Neural progenitor cell (in vitro differentiated cells): ENCODE measurements around the gene BCAS1. TPM values are rescaled to one million over a fixed set of nuclear protein-coding genes. Genes with fewer than 3 reads are reported as not detected.

Experiments
- DNase-seq: peaks from one replicate; pipeline ENCODE4 v3.0.0-alpha.2; 2016; ENCODE audit warnings: low spot score
- H2AFZ ChIP-seq: fragments of 200-600 bp; sonication (generic); replicated peaks from 2 replicates; pipeline ENCODE4 v1.6.1; 2016; ENCODE audit warnings: antibody characterized with exemption
- H3F3A ChIP-seq: fragments of 200-600 bp; sonication (generic); 2 replicates; pipeline ENCODE4 v1.6.1; 2016; ENCODE audit warnings: antibody characterized with exemption, low read depth
- H3K27ac ChIP-seq: fragments of 200-600 bp; sonication (generic); 2 replicates; pipeline ENCODE4 v1.5.1; 2016; ENCODE audit warnings: mild to moderate bottlenecking
- H3K27me3 ChIP-seq: fragments of 200-600 bp; sonication (generic); 2 replicates; pipeline ENCODE4 v1.6.1; 2016; ENCODE audit warnings: mild to moderate bottlenecking, moderate library complexity
- H3K36me3 ChIP-seq: fragments of 200-600 bp; sonication (generic); 2 replicates; pipeline ENCODE4 v1.5.1; 2016
- H3K4me1 ChIP-seq: fragments of 200-600 bp; sonication (generic); 2 replicates; pipeline ENCODE4 v1.6.1; 2016; ENCODE audit warnings: mixed run types
- H3K4me2 ChIP-seq: fragments of 200-600 bp; sonication (generic); 2 replicates; pipeline ENCODE4 v1.6.1; 2016
- H3K4me3 ChIP-seq: fragments of 200-600 bp; sonication (generic); 2 replicates; pipeline ENCODE4 v1.5.1; 2016
- H3K79me2 ChIP-seq: fragments of 200-600 bp; sonication (generic); 2 replicates; pipeline ENCODE4 v1.6.1; 2016; ENCODE audit warnings: low read depth
- H3K9ac ChIP-seq: fragments of 200-600 bp; sonication (generic); 2 replicates; pipeline ENCODE4 v1.6.1; 2016
- H3K9me3 ChIP-seq: fragments of 200-600 bp; sonication (generic); 2 replicates; pipeline ENCODE4 v1.5.1; 2016; ENCODE audit warnings: low read depth
- H4K20me1 ChIP-seq: fragments of 200-600 bp; sonication (generic); 2 replicates; pipeline ENCODE4 v1.6.1; 2016; ENCODE audit warnings: low read depth
- H3K27ac Mint-ChIP-seq: 3 replicates; pipeline ENCODE4 v1.8.0; 2021; ENCODE audit warnings: mixed read lengths
- H3K27me3 Mint-ChIP-seq: 2 replicates; pipeline ENCODE4 v1.8.0; 2022; ENCODE audit warnings: low read depth, mild to moderate bottlenecking, inconsistent platforms, moderate library complexity, mixed read lengths; ENCODE audit not compliant: insufficient read depth
- H3K36me3 Mint-ChIP-seq: 3 replicates; pipeline ENCODE4 v1.8.0; 2021; ENCODE audit warnings: mixed read lengths
- H3K4me1 Mint-ChIP-seq: 3 replicates; pipeline ENCODE4 v1.8.0; 2021; ENCODE audit warnings: mixed read lengths
- H3K4me3 Mint-ChIP-seq: 3 replicates; pipeline ENCODE4 v1.8.0; 2021; ENCODE audit warnings: mild to moderate bottlenecking, moderate library complexity, mixed read lengths
- H3K9me3 Mint-ChIP-seq: 3 replicates; pipeline ENCODE4 v1.8.0; 2020; ENCODE audit warnings: mixed read lengths
- EZH2 ChIP-seq: fragments of 200-600 bp; sonication (generic); IDR thresholded peaks from 2 replicates; pipeline ENCODE4 v1.6.1; 2017; ENCODE audit warnings: antibody characterized with exemption, mild to moderate bottlenecking, moderate library complexity
- EZH2phosphoT487 ChIP-seq: fragments of 200-600 bp; sonication (generic); IDR thresholded peaks from 2 replicates; pipeline ENCODE4 v1.6.1; 2017; ENCODE audit warnings: antibody characterized with exemption
- total RNA-seq: library from RNA; depleted of rRNA; stranded (reverse); fragments of >200 nt; gene quantifications from 2 replicates; pipeline ENCODE4 v1.2.3, GENCODE V29; 2015; ENCODE audit warnings: low replicate concordance
- TF ChIP-seq, protein P1 (sequence below): fragments of 200-600 bp; sonication (generic); IDR thresholded peaks from 2 replicates; pipeline ENCODE4 v1.5.1; 2017; ENCODE audit warnings: antibody characterized with exemption, mild to moderate bottlenecking

BCAS1 gene
- total RNA-seq, 1 donor from 2014 or later = not detected

DNA sequence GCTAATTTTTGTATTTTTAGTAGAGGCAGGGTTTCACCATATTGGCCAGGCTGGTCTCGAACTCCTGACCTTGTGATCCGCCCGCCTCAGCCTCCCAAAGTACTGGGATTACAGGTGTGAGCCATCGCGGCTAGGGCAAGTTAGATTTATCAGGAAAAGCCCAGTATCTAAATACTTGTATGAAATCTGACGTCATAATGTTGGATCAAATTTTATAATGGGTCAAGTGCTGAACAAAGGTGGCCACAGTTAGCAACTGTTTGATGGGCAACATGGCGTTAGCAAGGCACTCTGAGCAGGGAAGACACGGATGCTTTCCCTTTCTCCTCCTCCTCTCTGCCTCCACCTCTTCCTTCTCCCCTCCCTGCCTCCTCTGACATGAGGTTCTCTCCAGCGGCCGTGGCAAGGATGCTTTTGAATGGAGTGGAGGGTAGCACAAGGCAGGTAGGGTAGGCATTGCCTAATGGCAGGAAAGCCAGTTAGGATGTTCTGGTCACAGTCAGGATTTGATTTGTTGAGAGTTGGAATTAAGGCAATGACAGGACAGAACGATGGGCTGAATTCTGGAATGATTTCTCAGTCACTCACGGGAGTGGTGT is 149.6 kb downstream of the BCAS1 start:
- Histone ChIP-seq H3K27me3 (no peaks in the 10 kb centered on the region), H3K9ac (no peak overlapping the region), H3K4me3 (no peak overlapping the region), H3K36me3 (no peaks in the 10 kb centered on the region), H3K79me2 (no peaks in the 10 kb centered on the region), H3K9me3 (no peaks in the 10 kb centered on the region), H3F3A (peaks cover 15% of the 10 kb centered on the region), H4K20me1 (no peaks in the 10 kb centered on the region), H2AFZ (peak overlapping the region; percentile 72), H3K27ac (no peak overlapping the region), H3K4me2 (no peak overlapping the region), H3K4me1 (peaks cover 36% of the 10 kb centered on the region)
- Mint-ChIP-seq H3K36me3 (no peaks in the 10 kb centered on the region), H3K4me3 (no peak overlapping the region), H3K9me3 (peaks cover 2% of the 10 kb centered on the region), H3K27ac (no peak overlapping the region), H3K27me3 (peaks cover 6% of the 10 kb centered on the region), H3K4me1 (peaks cover 43% of the 10 kb centered on the region)
- TF ChIP-seq, protein P1, sequence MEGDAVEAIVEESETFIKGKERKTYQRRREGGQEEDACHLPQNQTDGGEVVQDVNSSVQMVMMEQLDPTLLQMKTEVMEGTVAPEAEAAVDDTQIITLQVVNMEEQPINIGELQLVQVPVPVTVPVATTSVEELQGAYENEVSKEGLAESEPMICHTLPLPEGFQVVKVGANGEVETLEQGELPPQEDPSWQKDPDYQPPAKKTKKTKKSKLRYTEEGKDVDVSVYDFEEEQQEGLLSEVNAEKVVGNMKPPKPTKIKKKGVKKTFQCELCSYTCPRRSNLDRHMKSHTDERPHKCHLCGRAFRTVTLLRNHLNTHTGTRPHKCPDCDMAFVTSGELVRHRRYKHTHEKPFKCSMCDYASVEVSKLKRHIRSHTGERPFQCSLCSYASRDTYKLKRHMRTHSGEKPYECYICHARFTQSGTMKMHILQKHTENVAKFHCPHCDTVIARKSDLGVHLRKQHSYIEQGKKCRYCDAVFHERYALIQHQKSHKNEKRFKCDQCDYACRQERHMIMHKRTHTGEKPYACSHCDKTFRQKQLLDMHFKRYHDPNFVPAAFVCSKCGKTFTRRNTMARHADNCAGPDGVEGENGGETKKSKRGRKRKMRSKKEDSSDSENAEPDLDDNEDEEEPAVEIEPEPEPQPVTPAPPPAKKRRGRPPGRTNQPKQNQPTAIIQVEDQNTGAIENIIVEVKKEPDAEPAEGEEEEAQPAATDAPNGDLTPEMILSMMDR = no peak
- no peak for DNase-seq

DNA sequence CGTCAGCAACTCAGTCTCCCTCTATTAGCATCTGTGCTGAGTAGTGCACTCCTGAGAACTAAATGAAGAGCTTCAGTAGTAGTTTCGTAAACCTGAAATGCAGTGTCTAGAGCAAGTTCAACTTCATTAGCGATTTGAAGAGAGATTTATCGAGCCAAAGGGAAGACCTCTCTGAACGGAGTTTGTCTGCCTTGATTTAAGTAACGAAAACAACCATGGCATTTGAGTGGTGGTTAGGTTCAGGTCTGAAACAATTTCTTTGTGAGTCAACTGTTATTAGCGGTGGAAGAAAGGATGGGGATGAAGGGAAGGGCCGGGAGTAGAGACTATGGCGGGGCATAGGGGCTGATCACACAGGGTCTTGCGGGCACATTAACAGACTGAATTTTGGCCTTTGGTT is 150.5 kb downstream of the BCAS1 start:
- H3F3A ChIP-seq = peaks cover 16% of the 10 kb centered on the region
- TF ChIP-seq EZH2 = no peak
- TF ChIP-seq, protein P1 = no peak
- TF ChIP-seq EZH2phosphoT487 = no peak
- H3K9me3 Mint-ChIP-seq = peaks cover 2% of the 10 kb centered on the region
- no peaks in the 10 kb centered on the region for H3K9me3 ChIP-seq
- H3K27ac Mint-ChIP-seq = peak overlapping the region; percentile 54
- no peak overlapping the region for H3K27ac ChIP-seq
- H3K27me3 Mint-ChIP-seq = peaks cover 6% of the 10 kb centered on the region
- no peak for DNase-seq
- no peak overlapping the region for H3K4me3 Mint-ChIP-seq
- peaks cover 52% of the 10 kb centered on the region for H3K4me1 Mint-ChIP-seq
- no peaks in the 10 kb centered on the region for H3K79me2 ChIP-seq
- no peaks in the 10 kb centered on the region for H3K27me3 ChIP-seq
- H4K20me1 ChIP-seq = no peaks in the 10 kb centered on the region
- H3K4me1 ChIP-seq = peaks cover 38% of the 10 kb centered on the region
- no peak overlapping the region for H3K4me2 ChIP-seq
- H3K9ac ChIP-seq = no peak overlapping the region
- no peaks in the 10 kb centered on the region for H3K36me3 Mint-ChIP-seq
- no peak overlapping the region for H2AFZ ChIP-seq
- no peaks in the 10 kb centered on the region for H3K36me3 ChIP-seq
- no peak overlapping the region for H3K4me3 ChIP-seq

DNA sequence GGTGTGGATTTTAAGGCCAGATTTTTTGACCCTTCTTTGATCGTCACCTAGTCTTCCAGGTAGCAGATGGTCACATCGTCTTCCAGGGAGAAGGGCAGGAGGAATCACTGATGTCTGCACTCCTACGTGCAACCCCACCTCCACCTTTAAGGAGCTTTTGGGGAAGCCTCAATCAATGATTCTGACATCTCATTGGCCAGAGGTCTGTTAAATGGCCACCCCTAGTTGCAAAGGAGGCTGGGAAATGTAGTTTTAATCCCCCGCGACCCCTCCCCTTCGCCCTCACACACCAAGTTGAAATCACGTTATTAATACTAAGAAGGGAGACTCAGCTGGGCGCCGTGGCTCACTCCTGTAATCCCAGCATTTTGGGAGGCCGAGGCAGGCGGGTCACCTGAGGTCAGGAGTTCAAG is 151.4 kb downstream of the BCAS1 start:
- H4K20me1 ChIP-seq = no peaks in the 10 kb centered on the region
- H3K27ac ChIP-seq = no peak overlapping the region
- H3K4me1 ChIP-seq = peaks cover 46% of the 10 kb centered on the region
- peak overlapping the region; percentile 76 for H3K4me2 ChIP-seq
- Mint-ChIP-seq H3K27ac (no peak overlapping the region), H3K4me1 (peaks cover 61% of the 10 kb centered on the region), H3K36me3 (no peaks in the 10 kb centered on the region), H3K4me3 (peak overlapping the region; percentile 74), H3K9me3 (peaks cover under 1% of the 10 kb centered on the region), H3K27me3 (peaks cover 6% of the 10 kb centered on the region)
- H2AFZ ChIP-seq = peak overlapping the region; percentile 90
- no peaks in the 10 kb centered on the region for H3K79me2 ChIP-seq
- H3K4me3 ChIP-seq = peak overlapping the region; percentile 42
- TF ChIP-seq, protein P1 = no peak
- TF ChIP-seq EZH2phosphoT487 (no peak), EZH2 (no peak)
- H3K9me3 ChIP-seq = no peaks in the 10 kb centered on the region
- peak; percentile 80 for DNase-seq
- H3K9ac ChIP-seq = no peak overlapping the region
- peaks cover 19% of the 10 kb centered on the region for H3F3A ChIP-seq
- no peaks in the 10 kb centered on the region for H3K36me3 ChIP-seq
- H3K27me3 ChIP-seq = no peaks in the 10 kb centered on the region
